Neuron (in vitro differentiated cells): ENCODE measurements around the gene UGCG.
A peak's percentile ranks its signal among the peaks of the same experiment; 100 is the strongest.
"Not testable (repeated sequence)": the region's sequence is repeated elsewhere in the genome, so short reads cannot be mapped to it uniquely, and the experiment has no call there.

ENCODE experiments used
- H2AFZ ChIP-seq: one replicate; pipeline ENCODE4 v1.6.1; 2013; ENCODE audit warnings: low read depth, mild to moderate bottlenecking, inconsistent platforms, low read length, moderate library complexity
- H3K27me3 ChIP-seq: one replicate; pipeline ENCODE4 v1.6.1; 2013; ENCODE audit warnings: low read length; ENCODE audit not compliant: insufficient read depth
- H3K36me3 ChIP-seq: one replicate; pipeline ENCODE4 v1.6.1; 2013; ENCODE audit warnings: low read length; ENCODE audit not compliant: insufficient read depth
- H3K4me1 ChIP-seq: one replicate; pipeline ENCODE4 v1.6.1; 2013; ENCODE audit warnings: low read length; ENCODE audit not compliant: insufficient read depth
- H3K4me3 ChIP-seq: 2 replicates; pipeline ENCODE4 v1.5.1; 2013; ENCODE audit warnings: mild to moderate bottlenecking, low read length, moderate library complexity
- H3K9me3 ChIP-seq: one replicate; pipeline ENCODE4 v1.6.1; 2013; ENCODE audit warnings: low read length

UGCG gene

GRCh38 chr9:111898331-111899096 lies 1.9 kb downstream of the UGCG start:
- peaks cover 19% of the 10 kb centered on the region for H3K4me1 ChIP-seq
- H3K36me3 ChIP-seq, result no peaks in the 10 kb centered on the region

GRCh38 chr9:111900151-111900857 lies 3.7 kb downstream of the UGCG start:
- Histone ChIP-seq H3K9me3 (no peaks in the 10 kb centered on the region), H3K4me1 (peaks cover 19% of the 10 kb centered on the region), H3K36me3 (no peaks in the 10 kb centered on the region), H3K4me3 (no peak overlapping the region), H2AFZ (no peak overlapping the region), H3K27me3 (no peaks in the 10 kb centered on the region)

More at GRCh38 chr9:111898331-111899096, 1.9 kb downstream of the UGCG start:
- Histone ChIP-seq H3K4me3 (peak overlapping the region; percentile 97), H2AFZ (no peak overlapping the region), H3K27me3 (no peaks in the 10 kb centered on the region), H3K9me3 (no peaks in the 10 kb centered on the region)

- no peak overlapping the region for H2AFZ ChIP-seq
- no peaks in the 10 kb centered on the region for H3K9me3 ChIP-seq
- H3K4me3 ChIP-seq, result no peak overlapping the region
- no peaks in the 10 kb centered on the region for H3K36me3 ChIP-seq
- H3K27me3 ChIP-seq, result no peaks in the 10 kb centered on the region
- H3K4me1 ChIP-seq, result peaks cover 16% of the 10 kb centered on the region
Observed at GRCh38 chr9:111900858-111901612, 4.4 kb downstream of the UGCG start.

- no peak overlapping the region for H3K4me3 ChIP-seq
- H2AFZ ChIP-seq, result no peak overlapping the region
- peaks cover 13% of the 10 kb centered on the region for H3K4me1 ChIP-seq
- no peaks in the 10 kb centered on the region for H3K9me3 ChIP-seq
- no peaks in the 10 kb centered on the region for H3K27me3 ChIP-seq
- no peaks in the 10 kb centered on the region for H3K36me3 ChIP-seq
Observed at GRCh38 chr9:111902391-111903139, 6.0 kb downstream of the UGCG start.

GRCh38 chr9:111903535-111903934 lies 6.9 kb downstream of the UGCG start:
- H2AFZ ChIP-seq, H3K36me3 ChIP-seq, H3K4me1 ChIP-seq, H3K9me3 ChIP-seq, H3K27me3 ChIP-seq, H3K4me3 ChIP-seq: not testable (repeated sequence)

- H2AFZ ChIP-seq, result no peak overlapping the region
- no peaks in the 10 kb centered on the region for H3K36me3 ChIP-seq
- H3K4me3 ChIP-seq, result no peak overlapping the region
- H3K4me1 ChIP-seq, result peaks cover 4% of the 10 kb centered on the region
- H3K9me3 ChIP-seq, result no peaks in the 10 kb centered on the region
- H3K27me3 ChIP-seq, result no peaks in the 10 kb centered on the region
Observed at GRCh38 chr9:111904026-111904425, 7.4 kb downstream of the UGCG start.

- no peaks in the 10 kb centered on the region for H3K27me3 ChIP-seq
Observed at GRCh38 chr9:111904891-111905291, 8.3 kb downstream of the UGCG start.

GRCh38 chr9:111907147-111907546 lies 10.5 kb downstream of the UGCG start:
- Histone ChIP-seq H2AFZ (no peak overlapping the region), H3K27me3 (no peaks in the 10 kb centered on the region), H3K9me3 (no peaks in the 10 kb centered on the region), H3K4me1 (no peaks in the 10 kb centered on the region), H3K36me3 (no peaks in the 10 kb centered on the region), H3K4me3 (no peak overlapping the region)

More at GRCh38 chr9:111904891-111905291, 8.3 kb downstream of the UGCG start:
- no peaks in the 10 kb centered on the region for H3K36me3 ChIP-seq
- no peak overlapping the region for H3K4me3 ChIP-seq
- no peak overlapping the region for H2AFZ ChIP-seq
- no peaks in the 10 kb centered on the region for H3K4me1 ChIP-seq
- no peaks in the 10 kb centered on the region for H3K9me3 ChIP-seq

GRCh38 chr9:111909444-111909843 lies 12.8 kb downstream of the UGCG start:
- H3K4me3 ChIP-seq, result no peak overlapping the region

GRCh38 chr9:111910428-111910827 lies 13.8 kb downstream of the UGCG start:
- Histone ChIP-seq H3K9me3 (no peaks in the 10 kb centered on the region), H3K4me3 (no peak overlapping the region), H3K36me3 (no peaks in the 10 kb centered on the region), H2AFZ (no peak overlapping the region), H3K4me1 (no peaks in the 10 kb centered on the region), H3K27me3 (no peaks in the 10 kb centered on the region)

More at GRCh38 chr9:111909444-111909843, 12.8 kb downstream of the UGCG start:
- H3K27me3 ChIP-seq, result no peaks in the 10 kb centered on the region
- no peak overlapping the region for H2AFZ ChIP-seq
- H3K36me3 ChIP-seq, result no peaks in the 10 kb centered on the region
- no peaks in the 10 kb centered on the region for H3K4me1 ChIP-seq
- H3K9me3 ChIP-seq, result no peaks in the 10 kb centered on the region

- Histone ChIP-seq H3K4me3 (no peak overlapping the region), H3K27me3 (no peaks in the 10 kb centered on the region), H3K4me1 (no peaks in the 10 kb centered on the region), H2AFZ (no peak overlapping the region), H3K9me3 (no peaks in the 10 kb centered on the region), H3K36me3 (peaks cover 13% of the 10 kb centered on the region)
Observed at GRCh38 chr9:111913159-111913558, 16.5 kb downstream of the UGCG start.

- no peak overlapping the region for H3K4me3 ChIP-seq
- no peak overlapping the region for H2AFZ ChIP-seq
Observed at GRCh38 chr9:111914749-111915424, 18.3 kb downstream of the UGCG start.

More at GRCh38 chr9:111914749-111915424, 18.3 kb downstream of the UGCG start:
- no peaks in the 10 kb centered on the region for H3K9me3 ChIP-seq
- no peaks in the 10 kb centered on the region for H3K27me3 ChIP-seq
- H3K36me3 ChIP-seq, result peaks cover 15% of the 10 kb centered on the region
- H3K4me1 ChIP-seq, result no peaks in the 10 kb centered on the region
